Measurements from ENCODE around the gene SOX6.

- TF ChIP-seq, protein P1, sequence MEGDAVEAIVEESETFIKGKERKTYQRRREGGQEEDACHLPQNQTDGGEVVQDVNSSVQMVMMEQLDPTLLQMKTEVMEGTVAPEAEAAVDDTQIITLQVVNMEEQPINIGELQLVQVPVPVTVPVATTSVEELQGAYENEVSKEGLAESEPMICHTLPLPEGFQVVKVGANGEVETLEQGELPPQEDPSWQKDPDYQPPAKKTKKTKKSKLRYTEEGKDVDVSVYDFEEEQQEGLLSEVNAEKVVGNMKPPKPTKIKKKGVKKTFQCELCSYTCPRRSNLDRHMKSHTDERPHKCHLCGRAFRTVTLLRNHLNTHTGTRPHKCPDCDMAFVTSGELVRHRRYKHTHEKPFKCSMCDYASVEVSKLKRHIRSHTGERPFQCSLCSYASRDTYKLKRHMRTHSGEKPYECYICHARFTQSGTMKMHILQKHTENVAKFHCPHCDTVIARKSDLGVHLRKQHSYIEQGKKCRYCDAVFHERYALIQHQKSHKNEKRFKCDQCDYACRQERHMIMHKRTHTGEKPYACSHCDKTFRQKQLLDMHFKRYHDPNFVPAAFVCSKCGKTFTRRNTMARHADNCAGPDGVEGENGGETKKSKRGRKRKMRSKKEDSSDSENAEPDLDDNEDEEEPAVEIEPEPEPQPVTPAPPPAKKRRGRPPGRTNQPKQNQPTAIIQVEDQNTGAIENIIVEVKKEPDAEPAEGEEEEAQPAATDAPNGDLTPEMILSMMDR (IDR thresholded peaks at IDR 0.05; ENCODE audit: low read length) = no peak
- no peak for TF ChIP-seq EZH2phosphoT487 (IDR thresholded peaks at IDR 0.05; ENCODE audit: low read length)
These were observed 25.8 kb upstream of the SOX6 start for GRCh38 chr11:16382186-16382585.

Measured in MM.1S (cell line).